ENCODE results near the gene MAGI1. TPM values are rescaled to one million over a fixed set of nuclear protein-coding genes. Genes with fewer than 3 reads are reported as not detected.
A peak's percentile ranks its signal among the peaks of the same experiment; 100 is the strongest.

The MAGI1 gene
- total and polyA plus RNA-seq, 4 donors: 9.9 to 88.1 (median 24.6) TPM

GRCh38 chr3:65919826-65920225 lies 118.9 kb downstream of the MAGI1 start:
- Histone ChIP-seq H3K36me3 (ENCODE audit: control insufficient read depth in 4 of 4, insufficient read depth in 4 of 4, low read length in 4 of 4) (peaks cover 0 to 1% (median 0%) of the 10 kb centered on the region in 4 donors), H3K27ac (ENCODE audit: low read depth in 1 of 2, low read length in 1 of 2) (no peak overlapping the region), H3K9ac (ENCODE audit: insufficient read depth in 1 of 2, low read length in 2 of 2) (peak overlapping the region in 1 of 2 donors; percentile 15), H3K4me1 (ENCODE audit: control insufficient read depth in 5 of 5, insufficient read depth in 5 of 5, low read length in 5 of 5) (peaks cover 0 to 19% (median 0%) of the 10 kb centered on the region in 5 donors), H3K4me3 (no peak overlapping the region), H3K27me3 (ENCODE audit: control insufficient read depth in 3 of 3, insufficient read depth in 3 of 3, low read length in 2 of 3) (no peaks in the 10 kb centered on the region), H3K9me3 (ENCODE audit: control insufficient read depth in 4 of 4, insufficient read depth in 3 of 4, low read length in 3 of 4) (no peaks in the 10 kb centered on the region)
- DNase-seq (peak in 2 of 3 donors; percentile 25 to 58), ATAC-seq (ENCODE audit: insufficient read depth, low FRiP score) (no peak)
- no peak for TF ChIP-seq CTCF (IDR thresholded peaks at IDR 0.05; ENCODE audit: control extremely low read depth, extremely low read depth)
- 75 to 82% methylated on average over 2 of the region's 2 CpGs for WGBS, 2 donors

GRCh38 chr3:65915477-65915876 lies 123.2 kb downstream of the MAGI1 start:
- ATAC-seq (ENCODE audit: insufficient read depth, low FRiP score) (no peak), DNase-seq (peak in 1 of 3 donors; percentile 19)
- Histone ChIP-seq H3K27ac (ENCODE audit: low read depth in 1 of 2, low read length in 1 of 2) (no peak overlapping the region), H3K4me3 (no peak overlapping the region), H3K9me3 (ENCODE audit: control insufficient read depth in 4 of 4, insufficient read depth in 3 of 4, low read length in 3 of 4) (no peaks in the 10 kb centered on the region), H3K9ac (ENCODE audit: insufficient read depth in 1 of 2, low read length in 2 of 2) (no peak overlapping the region), H3K27me3 (ENCODE audit: control insufficient read depth in 3 of 3, insufficient read depth in 3 of 3, low read length in 2 of 3) (no peaks in the 10 kb centered on the region), H3K4me1 (ENCODE audit: control insufficient read depth in 5 of 5, insufficient read depth in 5 of 5, low read length in 5 of 5) (peaks cover 0 to 25% (median 0%) of the 10 kb centered on the region in 5 donors), H3K36me3 (ENCODE audit: control insufficient read depth in 4 of 4, insufficient read depth in 4 of 4, low read length in 4 of 4) (peaks cover 0 to 1% (median 0%) of the 10 kb centered on the region in 4 donors)
- 31 to 53% methylated on average over 2 of the region's 2 CpGs for WGBS, 2 donors
- no peak for TF ChIP-seq CTCF (IDR thresholded peaks at IDR 0.05; ENCODE audit: control extremely low read depth, extremely low read depth)

DNA sequence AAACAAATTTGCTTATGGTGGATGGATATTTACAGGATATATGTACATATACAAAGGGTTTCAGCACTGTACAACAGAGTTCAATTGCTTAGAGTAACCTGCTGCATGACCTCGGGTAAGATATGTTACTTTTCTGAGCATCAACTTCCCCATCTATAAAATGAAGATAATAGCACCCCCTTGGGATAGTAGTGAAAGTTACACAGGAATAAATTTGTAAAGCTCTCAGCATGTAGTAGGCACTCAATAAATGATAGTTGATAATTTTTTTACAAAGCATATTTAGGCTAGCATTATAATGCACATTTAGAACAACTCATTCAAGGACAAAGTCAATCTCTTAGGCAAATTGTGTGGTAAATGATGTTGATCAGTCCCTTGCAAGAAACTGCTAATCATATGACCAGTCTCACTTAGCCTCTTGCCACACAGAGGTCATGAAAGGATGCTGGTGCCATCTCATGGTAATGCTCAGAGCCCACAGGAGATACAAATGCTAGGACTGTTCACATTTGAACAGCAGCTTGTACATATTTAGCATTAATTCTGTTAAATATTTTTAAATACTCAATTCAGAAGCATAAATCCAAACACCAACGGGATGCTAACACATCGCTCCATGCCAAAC lies 123.9 kb downstream of the MAGI1 start:
- peaks cover 0 to 1% (median 0%) of the 10 kb centered on the region in 4 donors for H3K36me3 ChIP-seq (ENCODE audit: control insufficient read depth in 4 of 4, insufficient read depth in 4 of 4, low read length in 4 of 4)
- peak overlapping the region in 1 of 2 donors; percentile 9 for H3K9ac ChIP-seq (ENCODE audit: insufficient read depth in 1 of 2, low read length in 2 of 2)
- no peaks in the 10 kb centered on the region for H3K9me3 ChIP-seq (ENCODE audit: control insufficient read depth in 4 of 4, insufficient read depth in 3 of 4, low read length in 3 of 4)
- 78 to 84% methylated on average over 3 of the region's 3 CpGs for WGBS, 2 donors
- H3K4me3 ChIP-seq: no peak overlapping the region
- ATAC-seq (ENCODE audit: insufficient read depth, low FRiP score) (no peak), DNase-seq (no peak)
- no peak for TF ChIP-seq CTCF (IDR thresholded peaks at IDR 0.05; ENCODE audit: control extremely low read depth, extremely low read depth)
- peaks cover 0 to 22% (median 0%) of the 10 kb centered on the region in 5 donors for H3K4me1 ChIP-seq (ENCODE audit: control insufficient read depth in 5 of 5, insufficient read depth in 5 of 5, low read length in 5 of 5)
- H3K27me3 ChIP-seq (ENCODE audit: control insufficient read depth in 3 of 3, insufficient read depth in 3 of 3, low read length in 2 of 3): no peaks in the 10 kb centered on the region
- no peak overlapping the region for H3K27ac ChIP-seq (ENCODE audit: low read depth in 1 of 2, low read length in 1 of 2)

Data from lung (tissue), 12 donors.